HG03342 (cell line): ENCODE results near the gene IGF1.

Source experiments
- ATAC-seq: cut with Tn5 transposase; IDR thresholded peaks from one replicate; pipeline ENCODE4 v1.9.1; 2021; ENCODE audit warnings: mild to moderate bottlenecking, moderate library complexity; ENCODE audit not compliant: unreplicated experiment

Gene IGF1

DNA sequence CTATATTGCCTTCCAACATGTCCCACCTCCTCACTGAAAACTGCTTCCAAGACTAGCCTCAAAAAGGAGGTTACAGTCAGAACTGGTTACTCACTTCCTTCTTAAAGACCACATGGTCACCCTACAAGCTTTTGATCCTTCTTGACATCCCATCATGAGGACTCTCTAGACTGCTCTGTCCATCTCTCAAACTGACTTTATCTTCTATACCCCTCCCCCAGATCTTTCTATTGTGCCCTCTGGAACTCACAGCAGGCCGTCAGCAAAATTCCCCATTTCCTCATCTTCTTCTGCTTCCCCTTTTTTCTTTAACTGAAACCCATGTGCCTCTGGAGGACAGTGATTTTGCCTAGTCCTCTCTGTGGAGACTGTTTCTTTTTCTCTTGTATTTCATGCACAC lies 18.1 kb upstream of the IGF1 start:
- ATAC-seq: no peak

- no peak for ATAC-seq
Observed at GRCh38 chr12:102497743-102498142, 17.4 kb upstream of the IGF1 start.

- ATAC-seq: no peak
Observed at GRCh38 chr12:102496591-102496990, 16.2 kb upstream of the IGF1 start.

- no peak for ATAC-seq
Observed at GRCh38 chr12:102487226-102487625, 6.9 kb upstream of the IGF1 start.

DNA sequence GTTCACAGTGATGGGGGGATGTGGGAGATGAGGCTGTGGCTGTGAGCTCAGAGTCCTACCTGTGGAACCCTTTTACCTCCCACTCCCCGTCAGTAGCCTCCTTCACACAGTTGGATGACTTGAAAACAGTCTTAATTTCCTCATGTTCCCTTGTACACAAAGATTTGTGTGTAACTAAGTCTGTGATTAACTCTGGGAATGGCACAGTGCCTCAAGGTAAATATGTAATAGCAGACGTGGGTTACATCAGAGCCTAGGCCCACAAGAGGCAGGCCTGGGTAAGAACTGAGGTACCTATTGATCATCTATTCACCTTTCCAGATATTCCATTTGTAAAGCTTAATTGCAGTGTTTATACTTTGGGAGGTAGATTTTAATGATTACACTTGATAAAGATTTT lies 5.8 kb upstream of the IGF1 start:
- ATAC-seq: no peak

GRCh38 chr12:102484428-102484958 lies 4.1 kb upstream of the IGF1 start:
- ATAC-seq: peak; percentile 58

DNA sequence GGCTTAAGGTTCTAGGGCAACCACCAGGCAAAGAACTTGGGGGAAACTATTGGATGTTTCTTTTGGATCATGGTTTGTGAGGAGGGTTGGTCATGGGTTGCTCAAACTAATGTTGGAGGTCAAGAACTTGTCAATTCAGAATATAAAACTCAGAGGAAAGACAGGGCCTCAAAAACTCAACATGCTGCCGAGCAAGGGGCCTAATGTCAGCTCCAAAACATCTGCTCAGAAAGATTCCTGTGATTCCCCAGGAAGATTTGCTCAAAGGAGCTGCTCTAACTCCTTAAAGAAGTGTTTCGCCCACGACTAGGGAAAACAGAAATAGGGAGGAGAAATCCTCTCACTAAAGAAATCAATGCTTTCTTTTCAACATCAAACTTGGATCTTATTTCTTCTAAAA lies 3.7 kb upstream of the IGF1 start:
- ATAC-seq: no peak

- peak; percentile 60 for ATAC-seq
Observed at GRCh38 chr12:102483466-102483865, 3.1 kb upstream of the IGF1 start.

DNA sequence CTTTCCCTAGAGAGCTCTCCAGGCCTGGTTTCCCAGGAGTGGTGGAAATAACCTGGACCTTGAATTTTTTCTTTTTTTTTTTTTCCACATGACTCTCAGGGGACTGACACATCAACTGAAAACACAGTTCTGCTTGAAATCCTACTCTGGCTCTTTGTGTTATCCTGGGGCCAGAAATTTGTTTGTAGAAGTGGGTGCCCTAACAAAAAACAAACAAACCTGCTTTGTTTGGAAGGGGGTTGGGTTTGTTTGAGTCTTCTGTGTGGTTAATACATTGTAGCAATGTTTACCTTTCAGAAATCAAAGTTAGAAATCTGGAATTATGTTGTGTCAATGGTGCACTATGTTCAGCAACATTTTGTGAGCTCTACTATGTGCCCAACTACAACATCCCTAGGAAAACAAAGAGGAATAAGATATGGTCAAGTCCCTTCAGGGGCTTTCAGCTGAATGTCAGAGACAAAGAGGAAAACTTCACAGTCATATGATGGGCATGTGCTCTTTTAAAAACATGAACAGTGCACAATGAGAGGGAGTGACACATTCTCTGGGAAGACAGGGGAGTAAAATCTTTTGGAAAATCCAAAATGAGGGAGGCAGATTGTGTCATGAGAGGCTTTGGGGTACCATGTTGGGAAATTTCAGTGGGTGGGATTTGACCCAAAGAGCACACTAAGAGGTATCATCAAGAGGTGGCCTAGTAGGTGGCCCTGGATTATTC lies 1.5 kb upstream of the IGF1 start:
- no peak for ATAC-seq

- no peak for ATAC-seq
Observed at GRCh38 chr12:102479939-102480338, 424 bp downstream of the IGF1 start.

DNA sequence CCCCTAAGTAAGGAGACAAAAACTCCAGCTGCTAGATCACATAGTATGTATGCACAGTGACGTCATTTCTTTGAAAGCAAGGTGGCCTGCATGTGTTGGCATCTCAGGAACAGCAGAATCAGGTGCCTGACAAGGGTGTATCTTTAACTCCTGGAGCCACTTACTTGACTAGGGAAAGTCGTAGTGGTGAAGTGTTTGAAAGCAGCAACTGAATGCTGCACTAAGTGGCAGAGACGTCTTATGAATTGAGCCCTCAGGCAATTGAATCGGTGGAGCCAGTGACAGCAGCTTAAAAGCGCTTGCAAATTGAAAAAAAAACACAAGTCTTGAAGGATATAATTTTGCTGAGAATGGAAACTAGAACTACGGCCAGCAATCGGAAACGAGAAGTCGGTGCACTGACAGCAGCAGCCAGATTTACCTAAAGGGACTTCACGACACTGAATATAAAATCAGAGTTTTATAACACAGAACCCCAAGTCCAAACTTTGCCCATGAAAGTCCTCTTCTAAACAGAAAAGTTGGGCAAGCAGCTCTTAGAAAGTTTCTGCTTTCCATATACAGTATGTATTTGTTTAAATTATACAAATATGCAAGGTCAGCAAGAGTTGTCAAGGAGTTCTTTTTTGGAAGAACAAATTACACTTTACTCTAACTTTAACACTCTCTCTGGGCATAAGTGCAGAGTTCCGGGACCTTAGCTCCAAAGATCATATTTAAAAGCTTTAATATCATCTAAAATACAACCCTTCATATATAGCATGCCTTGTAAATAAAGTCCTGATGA lies 1.1 kb downstream of the IGF1 start:
- peak; percentile 36 for ATAC-seq

GRCh38 chr12:102478405-102479098 lies 1.8 kb downstream of the IGF1 start:
- ATAC-seq: peak; percentile 54

GRCh38 chr12:102475355-102475754 lies 5.0 kb downstream of the IGF1 start:
- no peak for ATAC-seq

DNA sequence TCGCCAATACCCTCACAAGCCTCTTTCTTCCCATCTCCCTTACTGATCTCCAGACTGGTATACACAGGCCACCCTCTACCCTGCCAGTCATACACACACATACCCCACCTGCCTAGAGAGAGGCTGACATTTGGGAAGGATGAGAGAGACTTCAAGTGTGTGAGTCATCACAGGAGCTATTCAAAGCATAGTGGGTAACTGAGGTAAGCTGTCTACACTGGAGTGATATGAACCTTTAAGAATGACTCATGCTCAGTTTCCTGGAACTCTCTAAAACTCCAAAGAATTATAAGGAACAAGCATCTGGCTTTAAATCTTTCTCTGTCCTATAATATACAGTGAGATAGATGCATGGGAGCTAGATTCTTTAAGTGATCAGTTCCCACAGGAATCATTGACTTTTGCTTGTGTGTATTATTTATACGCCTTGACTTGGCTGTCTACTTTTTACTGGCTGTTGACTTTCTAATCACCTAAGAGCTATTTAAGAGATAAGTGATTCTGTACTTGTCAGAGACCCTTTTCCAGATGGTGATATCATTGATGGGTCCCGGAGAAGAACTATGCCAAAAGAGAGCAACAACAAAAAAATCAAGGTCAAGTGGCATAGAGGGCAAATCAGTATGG lies 5.8 kb downstream of the IGF1 start:
- ATAC-seq: no peak

DNA sequence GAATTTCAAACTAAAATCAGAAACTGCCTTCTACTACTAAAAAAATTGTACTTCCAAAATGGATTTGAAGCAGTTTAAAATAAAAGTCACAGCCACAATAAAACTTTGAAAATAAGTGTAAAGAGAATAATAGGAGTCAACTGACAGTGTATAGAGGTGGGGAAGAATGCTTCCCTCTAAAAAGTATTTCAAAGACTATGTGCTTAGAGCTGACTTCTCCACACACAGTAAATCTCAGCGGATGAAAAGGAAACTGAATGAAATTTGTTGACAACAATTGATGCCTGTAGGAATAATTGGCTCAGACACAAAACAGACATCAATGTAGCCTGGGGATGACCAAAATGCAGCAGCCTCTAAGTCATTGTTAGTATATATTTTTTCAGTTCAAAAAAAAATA lies 7.9 kb downstream of the IGF1 start:
- ATAC-seq: no peak

DNA sequence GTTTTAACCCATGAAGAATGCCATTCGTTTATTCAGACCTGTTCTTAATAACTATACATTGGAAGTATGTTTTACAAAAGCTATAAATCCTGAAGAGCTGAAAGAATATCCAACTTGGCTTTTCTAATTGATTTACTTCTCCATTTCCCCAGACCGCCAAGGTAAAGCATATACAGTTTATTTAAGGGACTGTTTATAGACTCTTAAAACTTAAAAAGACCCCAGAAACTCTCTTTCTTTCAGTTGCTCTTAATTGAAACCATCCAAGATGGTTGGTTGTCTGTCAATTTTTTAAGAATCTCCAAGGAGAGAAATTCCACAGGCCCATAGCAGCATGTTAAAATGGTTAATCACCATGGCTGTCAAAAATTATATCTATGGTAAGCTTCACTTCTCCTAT lies 8.8 kb downstream of the IGF1 start:
- ATAC-seq: no peak

DNA sequence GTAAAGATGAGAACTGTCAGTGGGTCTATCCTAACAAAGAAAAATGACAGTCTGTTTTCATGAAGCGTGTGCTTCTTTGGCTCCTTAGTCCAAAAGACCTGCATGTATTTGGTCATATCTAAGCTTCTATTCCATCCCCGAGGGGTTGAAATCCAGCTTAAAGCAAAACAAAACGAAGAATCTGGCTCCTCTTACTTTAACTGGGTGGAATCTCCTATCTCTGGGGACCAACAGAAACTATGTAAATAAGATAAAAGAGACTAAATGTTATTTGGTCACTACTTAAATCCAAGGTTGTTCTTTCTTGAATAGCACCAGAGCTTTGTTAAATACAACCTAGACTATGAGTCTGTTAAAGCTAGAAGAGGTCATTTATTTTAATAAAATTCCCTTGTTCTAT lies 9.4 kb downstream of the IGF1 start:
- no peak for ATAC-seq

GRCh38 chr12:102468261-102468915 lies 12.0 kb downstream of the IGF1 start:
- no peak for ATAC-seq

DNA sequence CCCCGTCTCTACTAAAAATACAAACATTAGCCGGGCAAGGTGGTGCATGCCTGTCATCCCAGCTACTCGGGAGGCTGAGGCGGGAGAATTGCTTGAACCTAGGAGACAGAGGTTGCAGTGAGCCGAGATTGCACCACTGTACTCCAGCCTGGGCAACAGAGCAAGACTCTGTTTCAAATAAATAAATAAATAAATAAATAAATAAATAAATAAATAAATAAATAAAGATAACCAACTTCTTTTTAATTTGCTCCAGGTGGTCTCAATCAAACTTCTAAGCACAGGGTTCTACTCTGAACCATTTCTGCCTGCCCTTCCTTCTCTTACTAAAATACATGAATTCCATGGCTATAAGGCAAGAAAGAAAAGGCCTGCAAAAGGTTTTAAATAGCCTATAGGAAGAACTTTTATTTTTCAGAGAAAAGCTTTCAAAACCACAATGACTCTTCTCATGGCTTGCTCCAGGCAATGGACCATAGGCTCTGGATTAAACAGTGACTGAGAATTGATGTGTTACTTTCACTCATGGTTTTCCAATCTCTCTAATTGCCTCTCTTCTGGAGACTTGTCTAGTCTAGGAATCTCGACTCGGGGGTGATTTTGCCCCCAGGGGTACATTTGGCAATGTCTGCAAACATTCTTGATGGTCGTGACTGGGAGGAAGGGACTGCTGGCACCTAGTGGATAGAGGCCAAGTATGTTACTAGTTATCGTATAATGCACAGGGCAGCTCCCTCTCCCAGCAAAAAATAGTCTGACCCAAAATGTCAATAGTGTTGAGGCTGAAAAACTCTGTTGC lies 14.4 kb downstream of the IGF1 start:
- ATAC-seq: no peak
